ENCODE measurements around the gene EEF1AKMT2. TPM values are rescaled to one million over a fixed set of nuclear protein-coding genes. Genes with fewer than 3 reads are reported as not detected.

The EEF1AKMT2 gene
- total and polyA plus RNA-seq, 10 donors = 15.3 to 27.1 (median 17.2) TPM

DNA sequence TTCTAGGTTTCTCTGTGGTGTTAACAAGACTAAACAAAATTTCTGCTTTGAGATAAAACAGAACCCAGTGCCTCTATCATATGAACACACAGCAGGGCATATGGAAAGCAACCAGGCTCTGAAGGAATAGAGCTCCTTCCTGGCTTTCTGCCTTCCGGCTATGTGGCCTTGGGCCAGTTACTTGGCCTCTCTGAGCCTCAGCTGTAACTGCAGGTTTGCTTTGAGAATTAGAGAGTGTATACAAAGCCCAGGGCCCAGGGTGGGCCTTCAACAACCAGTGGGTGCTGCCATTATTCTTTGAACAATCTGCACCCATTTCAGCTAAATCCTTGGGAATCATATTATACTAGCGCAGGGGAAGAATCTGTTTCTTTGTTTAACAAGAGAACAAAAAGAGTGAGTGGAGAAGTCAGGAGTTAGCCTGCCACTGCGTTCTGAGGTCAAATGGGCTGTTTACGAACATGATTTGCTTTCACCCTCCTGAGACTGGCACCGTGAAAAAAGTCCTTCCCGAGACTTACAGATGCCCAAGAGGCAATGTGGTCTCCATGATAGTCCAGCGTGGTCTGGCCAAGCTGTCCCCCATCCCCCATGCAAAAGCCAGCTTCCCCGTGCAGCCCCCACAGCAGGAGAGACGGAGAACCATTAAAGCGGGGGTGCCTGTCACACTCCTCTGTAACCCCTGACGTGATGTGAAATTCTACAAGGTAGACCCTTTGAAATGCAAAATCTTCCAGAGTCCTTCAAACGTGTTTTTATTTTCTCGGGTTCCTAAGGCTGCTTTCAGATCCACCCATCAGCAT is 52.4 kb downstream of the EEF1AKMT2 start:
- Histone ChIP-seq H3K9me3 (no peaks in the 10 kb centered on the region), H3K36me3 (peaks cover 0 to 16% (median 0%) of the 10 kb centered on the region in 6 donors), H3K4me1 (peaks cover 80 to 93% (median 83%) of the 10 kb centered on the region in 6 donors), H3K27ac (peak overlapping the region; percentile 73 to 95 (median 90)), H3K27me3 (replicated peaks in 1 of 7) (no peaks in the 10 kb centered on the region), H3K4me3 (peak overlapping the region in 1 of 8 donors; percentile 89)
- no peak for DNase-seq
- intact Hi-C loops (cut with DNase I; ENCODE audit: low total_unique reads) = no loop called here
- TF ChIP-seq POLR2A (IDR thresholded peaks at IDR 0.05) (no peak), POLR2AphosphoS5 (IDR thresholded peaks at IDR 0.05) (no peak)
- TF ChIP-seq, protein P1, sequence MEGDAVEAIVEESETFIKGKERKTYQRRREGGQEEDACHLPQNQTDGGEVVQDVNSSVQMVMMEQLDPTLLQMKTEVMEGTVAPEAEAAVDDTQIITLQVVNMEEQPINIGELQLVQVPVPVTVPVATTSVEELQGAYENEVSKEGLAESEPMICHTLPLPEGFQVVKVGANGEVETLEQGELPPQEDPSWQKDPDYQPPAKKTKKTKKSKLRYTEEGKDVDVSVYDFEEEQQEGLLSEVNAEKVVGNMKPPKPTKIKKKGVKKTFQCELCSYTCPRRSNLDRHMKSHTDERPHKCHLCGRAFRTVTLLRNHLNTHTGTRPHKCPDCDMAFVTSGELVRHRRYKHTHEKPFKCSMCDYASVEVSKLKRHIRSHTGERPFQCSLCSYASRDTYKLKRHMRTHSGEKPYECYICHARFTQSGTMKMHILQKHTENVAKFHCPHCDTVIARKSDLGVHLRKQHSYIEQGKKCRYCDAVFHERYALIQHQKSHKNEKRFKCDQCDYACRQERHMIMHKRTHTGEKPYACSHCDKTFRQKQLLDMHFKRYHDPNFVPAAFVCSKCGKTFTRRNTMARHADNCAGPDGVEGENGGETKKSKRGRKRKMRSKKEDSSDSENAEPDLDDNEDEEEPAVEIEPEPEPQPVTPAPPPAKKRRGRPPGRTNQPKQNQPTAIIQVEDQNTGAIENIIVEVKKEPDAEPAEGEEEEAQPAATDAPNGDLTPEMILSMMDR (IDR thresholded peaks at IDR 0.05 in 8 of 11, conservative IDR thresholded peaks at IDR 0.05 in 3 of 11) = no peak
- 66 to 74% (median 71%) methylated on average over 11 to 13 of the region's 13 CpGs for WGBS, 5 donors

DNA sequence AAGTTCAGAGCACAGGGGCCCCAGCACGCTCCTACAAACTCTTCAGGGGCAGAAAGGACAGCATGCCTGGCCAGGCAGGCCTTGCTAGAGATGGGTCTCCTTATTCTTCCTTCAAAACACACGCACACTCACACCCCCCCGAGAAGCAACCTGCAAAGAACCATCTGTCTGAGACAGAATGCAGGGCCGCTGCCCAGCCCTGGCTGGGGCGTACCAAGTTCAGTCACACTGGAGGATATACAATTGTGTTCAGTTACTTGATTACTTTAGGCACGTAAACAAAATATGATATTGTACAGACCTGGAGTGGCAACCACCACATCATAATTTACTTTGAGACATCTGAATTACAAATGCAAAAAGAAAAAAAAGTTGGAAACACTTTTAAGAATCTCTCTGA is 53.2 kb downstream of the EEF1AKMT2 start:
- no peak for TF ChIP-seq POLR2A (IDR thresholded peaks at IDR 0.05)
- TF ChIP-seq, protein P1 (IDR thresholded peaks at IDR 0.05 in 8 of 11, conservative IDR thresholded peaks at IDR 0.05 in 3 of 11) = no peak
- no peak for TF ChIP-seq POLR2AphosphoS5 (IDR thresholded peaks at IDR 0.05)
- intact Hi-C loops (cut with DNase I; ENCODE audit: low total_unique reads) = no loop called here
- peaks cover 0 to 17% (median 0%) of the 10 kb centered on the region in 6 donors for H3K36me3 ChIP-seq
- H3K9me3 ChIP-seq = no peaks in the 10 kb centered on the region
- DNase-seq = no peak
- peaks cover 89 to 100% (median 92%) of the 10 kb centered on the region in 6 donors for H3K4me1 ChIP-seq
- H3K27me3 ChIP-seq (replicated peaks in 1 of 7) = no peaks in the 10 kb centered on the region
- H3K27ac ChIP-seq = peak overlapping the region; percentile 73 to 95 (median 90)
- no peak overlapping the region for H3K4me3 ChIP-seq
- WGBS, 5 donors = 69 to 91% (median 86%) methylated on average over 5 to 6 of the region's 6 CpGs

DNA sequence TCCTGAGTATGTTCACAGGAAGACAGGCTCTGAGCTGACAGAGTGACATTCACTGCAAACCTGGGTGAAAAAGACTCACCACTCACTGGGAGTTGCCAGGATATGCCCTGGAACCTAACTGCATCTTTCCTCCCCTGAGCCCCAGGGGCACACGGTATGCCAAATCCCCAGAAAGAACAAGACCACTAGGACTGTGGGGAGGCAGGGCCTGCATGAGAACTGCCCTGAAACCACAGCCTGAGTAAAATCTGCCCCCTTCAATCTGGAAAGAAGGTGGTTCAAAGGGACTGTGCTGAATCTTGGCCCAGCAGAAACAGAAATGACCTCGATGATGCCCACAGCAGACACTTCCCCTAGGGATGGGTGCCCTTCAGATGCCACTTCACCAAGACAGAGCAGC is 54.0 kb downstream of the EEF1AKMT2 start:
- intact Hi-C loops (cut with DNase I; ENCODE audit: low total_unique reads) = no loop called here

More for the DNA sequence above, 54.0 kb downstream of the EEF1AKMT2 start:
- DNase-seq = no peak
- Histone ChIP-seq H3K27me3 (replicated peaks in 1 of 7) (no peaks in the 10 kb centered on the region), H3K27ac (peak overlapping the region in 7 of 8 donors; percentile 33 to 95 (median 92)), H3K36me3 (peaks cover 0 to 23% (median 0%) of the 10 kb centered on the region in 6 donors), H3K4me1 (peaks cover 95 to 100% (median 98%) of the 10 kb centered on the region in 6 donors), H3K4me3 (peak overlapping the region in 1 of 8 donors; percentile 3), H3K9me3 (no peaks in the 10 kb centered on the region)
- TF ChIP-seq POLR2AphosphoS5 (IDR thresholded peaks at IDR 0.05) (no peak), POLR2A (IDR thresholded peaks at IDR 0.05) (no peak)
- TF ChIP-seq, protein P1 (IDR thresholded peaks at IDR 0.05 in 8 of 11, conservative IDR thresholded peaks at IDR 0.05 in 3 of 11) = no peak
- WGBS, 5 donors = 55 to 75% (median 64%) methylated on average over 2 of the region's 2 CpGs
